HEK293T (cell line): Measurements from ENCODE around the gene MBNL2.
A peak's percentile ranks its signal among the peaks of the same experiment; 100 is the strongest.

Experiments
- CTCF ChIA-PET: fragments of 350-600 bp; formaldehyde crosslinking; extraction: SDS; loops from one replicate; lab custom pipeline; 2021; ENCODE audit warnings: antibody characterized with exemption, inconsistent platforms; lab: Yijun Ruan, JAX
- POLR2A ChIA-PET: fragments of 350-600 bp; formaldehyde crosslinking; extraction: SDS; loops from one replicate; lab custom pipeline; 2020; ENCODE audit warnings: antibody characterized with exemption, inconsistent platforms; lab: Yijun Ruan, JAX
- DNase-seq: peaks from one replicate; pipeline ENCODE4 v3.0.0; 2012; ENCODE audit warnings: mixed read lengths; ENCODE audit errors: extremely low spot score
- ARNT ChIP-seq: fragments of 450-650 bp; IDR thresholded peaks from 2 replicates; pipeline ENCODE4 v1.6.1; 2017; ENCODE audit warnings: mild to moderate bottlenecking
- BHLHE40 ChIP-seq: fragments of 450-650 bp; IDR thresholded peaks from 2 replicates; pipeline ENCODE4 v1.6.1; 2016; ENCODE audit warnings: mild to moderate bottlenecking, moderate library complexity, borderline replicate concordance
- CTBP1 ChIP-seq: fragments of 450-650 bp; IDR thresholded peaks from 2 replicates; pipeline ENCODE4 v1.6.1; 2016; ENCODE audit warnings: borderline replicate concordance
- ELF4 ChIP-seq: fragments of 450-650 bp; IDR thresholded peaks from 2 replicates; pipeline ENCODE4 v1.6.1; 2017; ENCODE audit warnings: antibody characterized with exemption
- FOXA1 ChIP-seq: fragments of 450-650 bp; IDR thresholded peaks from 2 replicates; pipeline ENCODE4 v1.6.1; 2016; ENCODE audit warnings: mild to moderate bottlenecking
- FOXK2 ChIP-seq: fragments of 450-650 bp; IDR thresholded peaks from 2 replicates; pipeline ENCODE4 v1.6.1; 2016; ENCODE audit warnings: mild to moderate bottlenecking
- FOXM1 ChIP-seq: fragments of 450-650 bp; IDR thresholded peaks from 2 replicates; pipeline ENCODE4 v1.6.1; 2017; ENCODE audit warnings: mild to moderate bottlenecking, borderline replicate concordance
- HDGF ChIP-seq: fragments of 450-650 bp; IDR thresholded peaks from 2 replicates; pipeline ENCODE4 v1.6.1; 2017; ENCODE audit warnings: antibody characterized with exemption, borderline replicate concordance
- L3MBTL2 ChIP-seq: fragments of 450-650 bp; conservative IDR thresholded peaks from 2 replicates; pipeline ENCODE4 v1.6.1; 2016; ENCODE audit warnings: mild to moderate bottlenecking
- LEF1 ChIP-seq: fragments of 450-650 bp; IDR thresholded peaks from 2 replicates; pipeline ENCODE4 v1.6.1; 2017; ENCODE audit warnings: mild to moderate bottlenecking, borderline replicate concordance
- NFRKB ChIP-seq: fragments of 450-650 bp; IDR thresholded peaks from 2 replicates; pipeline ENCODE4 v1.6.1; 2016; ENCODE audit warnings: mild to moderate bottlenecking, moderate library complexity
- PKNOX1 ChIP-seq: fragments of 450-650 bp; IDR thresholded peaks from 2 replicates; pipeline ENCODE4 v1.6.1; 2016
- SP1 ChIP-seq: fragments of 450-650 bp; IDR thresholded peaks from 2 replicates; pipeline ENCODE4 v1.6.1; 2017
- SUZ12 ChIP-seq: fragments of 450-650 bp; IDR thresholded peaks from 2 replicates; pipeline ENCODE4 v1.6.1; 2016; ENCODE audit warnings: mild to moderate bottlenecking
- TARDBP ChIP-seq: fragments of 450-650 bp; IDR thresholded peaks from 2 replicates; pipeline ENCODE4 v1.6.1; 2016
- ZNF384 ChIP-seq: fragments of 450-650 bp; IDR thresholded peaks from 2 replicates; pipeline ENCODE4 v1.6.1; 2016

MBNL2 gene

GRCh38 chr13:97359181-97360057 lies 137.3 kb downstream of the MBNL2 start:
- peak; percentile 53 for DNase-seq
- ChIA-PET CTCF (interaction anchor here (0.7 to 1.9 kb wide), 5 partner anchors 10 to 251 kb away, joined by 3 to 9 read pairs (median 3); no protein-coding TSS in a partner anchor), POLR2A (no interaction called here)
- TF ChIP-seq NFRKB (no peak), ARNT (no peak), BHLHE40 (no peak), FOXM1 (no peak), TARDBP (no peak), FOXA1 (no peak), CTBP1 (no peak), HDGF (no peak), ELF4 (no peak), ZNF384 (no peak), L3MBTL2 (no peak), FOXK2 (no peak), PKNOX1 (no peak), SP1 (no peak), LEF1 (no peak), SUZ12 (no peak)

GRCh38 chr13:97360610-97361009 lies 138.5 kb downstream of the MBNL2 start:
- TF ChIP-seq BHLHE40 (no peak), PKNOX1 (no peak), ARNT (no peak), CTBP1 (no peak), LEF1 (no peak), FOXA1 (no peak), NFRKB (no peak), HDGF (no peak), ZNF384 (no peak)
- ChIA-PET CTCF (interaction anchor here (0.9 kb wide), 1 partner anchor 251 kb away, joined by 6 read pairs; no protein-coding TSS in a partner anchor), POLR2A (no interaction called here)
- no peak for DNase-seq

GRCh38 chr13:97364031-97364430 lies 141.9 kb downstream of the MBNL2 start:
- no peak for DNase-seq
- ChIA-PET CTCF (no interaction called here), POLR2A (no interaction called here)
- TF ChIP-seq NFRKB (no peak), TARDBP (no peak), FOXM1 (no peak), HDGF (no peak), FOXA1 (no peak), SP1 (no peak), FOXK2 (no peak), PKNOX1 (no peak), BHLHE40 (no peak), SUZ12 (no peak), ELF4 (no peak), ARNT (no peak), ZNF384 (no peak), LEF1 (no peak), CTBP1 (no peak)

- DNase-seq: no peak
- ChIA-PET CTCF (no interaction called here), POLR2A (no interaction called here)
- TF ChIP-seq TARDBP: no peak
- no peak for TF ChIP-seq ELF4
- TF ChIP-seq SP1: no peak
- no peak for TF ChIP-seq BHLHE40
Measured at GRCh38 chr13:97364827-97365226, 142.7 kb downstream of the MBNL2 start.

- TF ChIP-seq FOXK2 (no peak), ARNT (no peak), FOXA1 (no peak), ZNF384 (no peak), ELF4 (no peak), SUZ12 (no peak), BHLHE40 (no peak), SP1 (no peak), FOXM1 (no peak), PKNOX1 (no peak)
- no peak for DNase-seq
- ChIA-PET POLR2A (no interaction called here), CTCF (interaction anchor here (0.7 kb wide), 1 partner anchor 256 kb away, joined by 5 read pairs; no protein-coding TSS in a partner anchor)
Measured at GRCh38 chr13:97366172-97366688, 144.1 kb downstream of the MBNL2 start.
